ENCODE data around the gene ARHGAP15. TPM values are rescaled to one million over a fixed set of nuclear protein-coding genes. Genes with fewer than 3 reads are reported as not detected.

ARHGAP15 gene
- total RNA-seq, 1 donor from 2014 or later, result not detected

DNA sequence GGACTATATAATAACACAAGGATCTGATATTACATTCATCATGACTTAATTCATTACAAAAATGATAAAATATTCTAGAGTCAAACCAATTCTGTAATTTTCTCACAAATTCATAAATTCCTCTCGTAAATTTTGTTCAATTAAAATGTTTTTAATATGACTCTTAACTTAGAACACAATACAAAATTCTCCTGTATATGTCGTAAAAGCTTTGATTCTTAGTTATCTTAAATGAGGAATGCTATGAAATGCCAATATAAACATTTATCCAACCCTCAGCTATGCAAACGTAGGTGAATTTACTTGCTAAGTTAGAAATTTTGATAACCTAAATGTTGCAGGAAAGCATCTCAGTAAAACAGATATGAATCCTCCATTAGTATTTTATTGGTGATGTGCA is 28.9 kb downstream of the ARHGAP15 start:
- Mint-ChIP-seq H3K27me3 (ENCODE audit: unreplicated experiment) (no peaks in the 10 kb centered on the region), H3K36me3 (ENCODE audit: unreplicated experiment) (no peaks in the 10 kb centered on the region), H3K9me3 (ENCODE audit: unreplicated experiment) (no peaks in the 10 kb centered on the region), H3K27ac (ENCODE audit: unreplicated experiment) (no peak overlapping the region), H3K4me3 (ENCODE audit: unreplicated experiment) (no peak overlapping the region), H3K4me1 (ENCODE audit: low read depth, unreplicated experiment) (peaks cover 5% of the 10 kb centered on the region)
- no peak for DNase-seq
- TF ChIP-seq, protein P1, sequence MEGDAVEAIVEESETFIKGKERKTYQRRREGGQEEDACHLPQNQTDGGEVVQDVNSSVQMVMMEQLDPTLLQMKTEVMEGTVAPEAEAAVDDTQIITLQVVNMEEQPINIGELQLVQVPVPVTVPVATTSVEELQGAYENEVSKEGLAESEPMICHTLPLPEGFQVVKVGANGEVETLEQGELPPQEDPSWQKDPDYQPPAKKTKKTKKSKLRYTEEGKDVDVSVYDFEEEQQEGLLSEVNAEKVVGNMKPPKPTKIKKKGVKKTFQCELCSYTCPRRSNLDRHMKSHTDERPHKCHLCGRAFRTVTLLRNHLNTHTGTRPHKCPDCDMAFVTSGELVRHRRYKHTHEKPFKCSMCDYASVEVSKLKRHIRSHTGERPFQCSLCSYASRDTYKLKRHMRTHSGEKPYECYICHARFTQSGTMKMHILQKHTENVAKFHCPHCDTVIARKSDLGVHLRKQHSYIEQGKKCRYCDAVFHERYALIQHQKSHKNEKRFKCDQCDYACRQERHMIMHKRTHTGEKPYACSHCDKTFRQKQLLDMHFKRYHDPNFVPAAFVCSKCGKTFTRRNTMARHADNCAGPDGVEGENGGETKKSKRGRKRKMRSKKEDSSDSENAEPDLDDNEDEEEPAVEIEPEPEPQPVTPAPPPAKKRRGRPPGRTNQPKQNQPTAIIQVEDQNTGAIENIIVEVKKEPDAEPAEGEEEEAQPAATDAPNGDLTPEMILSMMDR (IDR thresholded peaks at IDR 0.05; ENCODE audit: partially characterized antibody, unreplicated experiment), result no peak

DNA sequence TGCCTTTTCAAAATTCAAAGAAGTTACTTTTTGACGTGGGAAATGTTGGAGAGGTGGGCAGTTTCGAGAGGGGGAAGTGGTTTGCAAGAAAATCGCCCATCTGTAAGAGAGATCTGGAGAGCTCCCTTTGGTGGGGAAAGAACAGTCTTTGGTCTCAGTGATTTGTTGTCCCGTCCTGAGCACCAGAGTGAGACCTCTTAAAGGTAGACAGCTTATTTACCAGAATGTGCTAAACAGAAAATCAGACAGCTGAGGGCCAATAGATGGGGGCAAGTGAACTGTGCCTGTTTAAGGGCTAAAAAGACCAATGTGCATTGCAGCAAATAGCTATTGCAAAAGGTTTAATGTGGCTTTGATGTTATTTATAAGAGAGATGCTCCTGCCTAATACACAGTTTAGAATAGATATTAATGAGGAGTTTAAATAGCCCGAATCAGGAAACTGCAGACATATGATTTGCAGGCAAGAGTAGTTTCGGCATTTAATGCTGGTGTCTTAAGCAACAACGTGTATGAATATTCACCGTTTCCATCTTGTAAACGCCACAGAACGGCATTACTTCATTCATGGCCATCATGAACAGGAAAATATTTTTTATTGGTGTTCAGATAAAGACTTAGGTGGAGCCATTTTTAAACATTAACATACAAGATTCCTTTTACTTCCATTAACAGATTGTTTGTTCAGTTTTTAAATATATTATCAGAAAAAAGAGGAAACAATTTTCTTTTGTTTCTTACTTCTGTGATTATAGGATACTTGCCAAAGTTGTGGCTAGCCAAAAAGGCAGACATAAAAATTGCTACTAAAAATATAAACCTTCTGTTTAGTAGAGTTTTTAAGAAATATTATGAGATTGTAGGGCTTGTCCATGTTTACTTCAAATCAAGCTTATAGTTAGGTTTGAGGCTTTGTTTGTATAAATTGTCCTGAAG is 29.6 kb downstream of the ARHGAP15 start:
- no peaks in the 10 kb centered on the region for H3K36me3 Mint-ChIP-seq (ENCODE audit: unreplicated experiment)
- H3K9me3 Mint-ChIP-seq (ENCODE audit: unreplicated experiment), result no peaks in the 10 kb centered on the region
- TF ChIP-seq, protein P1 (IDR thresholded peaks at IDR 0.05; ENCODE audit: partially characterized antibody, unreplicated experiment), result no peak
- DNase-seq, result no peak
- H3K4me3 Mint-ChIP-seq (ENCODE audit: unreplicated experiment), result no peak overlapping the region
- no peak overlapping the region for H3K27ac Mint-ChIP-seq (ENCODE audit: unreplicated experiment)
- peaks cover 5% of the 10 kb centered on the region for H3K4me1 Mint-ChIP-seq (ENCODE audit: low read depth, unreplicated experiment)
- H3K27me3 Mint-ChIP-seq (ENCODE audit: unreplicated experiment), result no peaks in the 10 kb centered on the region

DNA sequence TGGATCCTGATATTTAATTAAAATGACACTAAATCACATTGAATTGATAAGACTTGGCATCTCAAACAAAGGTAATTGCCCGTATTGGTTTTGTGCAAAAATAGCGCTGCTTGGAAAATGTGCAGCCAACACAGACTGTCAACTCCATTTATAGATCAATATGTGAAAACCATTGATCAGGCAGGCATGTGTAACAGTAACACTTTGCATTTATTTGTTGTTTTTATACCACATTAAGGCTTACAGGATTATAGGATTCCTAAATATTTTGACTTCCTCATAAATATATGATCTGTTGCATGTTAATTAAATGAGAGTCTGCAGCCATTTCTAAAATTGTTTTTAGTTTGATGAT is 30.2 kb downstream of the ARHGAP15 start:
- Mint-ChIP-seq H3K9me3 (ENCODE audit: unreplicated experiment) (no peaks in the 10 kb centered on the region), H3K4me1 (ENCODE audit: low read depth, unreplicated experiment) (peaks cover 5% of the 10 kb centered on the region), H3K27me3 (ENCODE audit: unreplicated experiment) (no peaks in the 10 kb centered on the region), H3K27ac (ENCODE audit: unreplicated experiment) (no peak overlapping the region), H3K4me3 (ENCODE audit: unreplicated experiment) (no peak overlapping the region), H3K36me3 (ENCODE audit: unreplicated experiment) (no peaks in the 10 kb centered on the region)
- no peak for DNase-seq
- TF ChIP-seq, protein P1 (IDR thresholded peaks at IDR 0.05; ENCODE audit: partially characterized antibody, unreplicated experiment), result no peak

DNA sequence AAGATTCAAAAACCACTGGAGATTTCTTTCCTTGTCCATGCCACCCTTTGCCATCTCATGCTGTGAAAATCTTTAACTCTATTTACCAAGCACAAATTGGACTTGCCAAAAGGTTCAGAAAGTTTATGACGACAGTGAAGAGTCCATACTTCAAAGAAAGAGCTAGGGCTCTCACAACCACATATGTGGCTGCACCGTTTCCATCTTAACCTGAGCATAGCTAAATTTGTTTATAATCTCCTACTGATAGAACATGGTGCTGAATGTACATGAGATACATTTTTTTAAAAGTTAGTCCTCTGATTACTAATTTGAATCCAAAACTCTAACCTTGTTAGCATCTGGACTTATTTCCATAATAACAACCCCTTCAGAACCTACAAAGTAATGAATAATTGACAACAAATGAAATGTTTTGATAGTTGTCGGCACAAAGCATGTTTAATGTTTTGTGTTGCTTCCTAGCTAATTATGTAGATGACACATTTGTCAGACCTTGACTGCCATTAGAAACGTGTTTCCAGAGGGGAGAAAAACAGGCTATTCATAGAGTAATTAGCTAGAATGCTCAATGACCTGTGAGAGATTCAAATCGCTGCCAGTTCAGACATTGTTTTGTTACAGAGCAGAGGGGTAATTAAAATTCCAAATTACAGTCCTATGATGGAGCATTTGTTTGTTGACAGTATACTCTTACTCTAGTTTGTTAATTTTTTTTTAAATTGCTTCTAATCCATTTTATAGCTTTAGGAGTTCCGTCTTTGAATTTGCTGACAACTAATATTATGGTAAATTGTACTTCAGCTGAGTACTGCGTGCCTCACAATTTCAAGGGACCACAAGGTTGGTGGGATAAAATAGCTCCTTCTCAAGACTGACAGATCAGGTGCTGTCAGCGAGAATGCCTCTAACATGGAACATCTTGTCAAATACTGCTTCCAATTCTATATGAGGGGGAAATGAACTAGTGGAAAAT is 31.8 kb downstream of the ARHGAP15 start:
- Mint-ChIP-seq H3K9me3 (ENCODE audit: unreplicated experiment) (no peaks in the 10 kb centered on the region), H3K27ac (ENCODE audit: unreplicated experiment) (no peak overlapping the region), H3K4me1 (ENCODE audit: low read depth, unreplicated experiment) (peaks cover 5% of the 10 kb centered on the region), H3K4me3 (ENCODE audit: unreplicated experiment) (no peak overlapping the region), H3K27me3 (ENCODE audit: unreplicated experiment) (no peaks in the 10 kb centered on the region), H3K36me3 (ENCODE audit: unreplicated experiment) (no peaks in the 10 kb centered on the region)
- TF ChIP-seq, protein P1 (IDR thresholded peaks at IDR 0.05; ENCODE audit: partially characterized antibody, unreplicated experiment), result no peak
- no peak for DNase-seq

Measured in glutamatergic neuron (in vitro differentiated cells).